Astrocyte (in vitro differentiated cells and primary cell): ENCODE results near the gene STK39.

Experiments used
- EZH2 ChIP-seq: IDR thresholded peaks from 2 replicates; pipeline ENCODE4 v1.6.1; 2012; ENCODE audit warnings: mild to moderate bottlenecking, low read length, inconsistent platforms; ENCODE audit not compliant: insufficient read depth
- TF ChIP-seq, protein P1 (sequence below): IDR thresholded peaks from 2 replicates; pipeline ENCODE4 v1.5.1; 2011; ENCODE audit warnings: low read depth, mild to moderate bottlenecking, inconsistent platforms, low read length, moderate library complexity; ENCODE audit not compliant: insufficient read depth

DNA sequence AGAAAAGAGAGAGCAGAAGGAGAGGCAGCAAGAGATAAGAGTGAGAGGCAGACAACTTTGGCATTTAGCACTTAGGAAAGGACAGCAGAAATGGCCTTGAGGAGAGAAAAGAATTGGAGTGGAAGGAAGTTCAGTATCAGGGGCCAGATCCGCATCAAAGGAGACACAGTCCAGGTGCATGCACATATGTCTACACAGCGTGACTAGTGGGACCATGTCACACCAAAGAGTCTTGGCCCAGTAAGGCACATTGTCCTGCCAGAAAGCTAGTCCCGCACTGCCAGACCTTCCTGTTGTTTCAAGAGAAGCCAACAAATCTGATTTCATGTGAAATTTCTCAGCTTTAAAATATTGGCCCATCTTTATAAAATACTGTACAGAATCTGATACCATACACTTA is 8.5 kb upstream of the STK39 start:
- TF ChIP-seq, protein P1, sequence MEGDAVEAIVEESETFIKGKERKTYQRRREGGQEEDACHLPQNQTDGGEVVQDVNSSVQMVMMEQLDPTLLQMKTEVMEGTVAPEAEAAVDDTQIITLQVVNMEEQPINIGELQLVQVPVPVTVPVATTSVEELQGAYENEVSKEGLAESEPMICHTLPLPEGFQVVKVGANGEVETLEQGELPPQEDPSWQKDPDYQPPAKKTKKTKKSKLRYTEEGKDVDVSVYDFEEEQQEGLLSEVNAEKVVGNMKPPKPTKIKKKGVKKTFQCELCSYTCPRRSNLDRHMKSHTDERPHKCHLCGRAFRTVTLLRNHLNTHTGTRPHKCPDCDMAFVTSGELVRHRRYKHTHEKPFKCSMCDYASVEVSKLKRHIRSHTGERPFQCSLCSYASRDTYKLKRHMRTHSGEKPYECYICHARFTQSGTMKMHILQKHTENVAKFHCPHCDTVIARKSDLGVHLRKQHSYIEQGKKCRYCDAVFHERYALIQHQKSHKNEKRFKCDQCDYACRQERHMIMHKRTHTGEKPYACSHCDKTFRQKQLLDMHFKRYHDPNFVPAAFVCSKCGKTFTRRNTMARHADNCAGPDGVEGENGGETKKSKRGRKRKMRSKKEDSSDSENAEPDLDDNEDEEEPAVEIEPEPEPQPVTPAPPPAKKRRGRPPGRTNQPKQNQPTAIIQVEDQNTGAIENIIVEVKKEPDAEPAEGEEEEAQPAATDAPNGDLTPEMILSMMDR: no peak
- TF ChIP-seq EZH2: no peak
